GM18867 (cell line): ENCODE results near the gene ESF1.
"Not testable (repeated sequence)": the region's sequence is repeated elsewhere in the genome, so short reads cannot be mapped to it uniquely, and the experiment has no call there.

Experiments used
- ATAC-seq: cut with Tn5 transposase; IDR thresholded peaks from one replicate; pipeline ENCODE4 v1.9.1; 2021; ENCODE audit warnings: mild to moderate bottlenecking, moderate library complexity; ENCODE audit not compliant: unreplicated experiment

ESF1 gene

DNA sequence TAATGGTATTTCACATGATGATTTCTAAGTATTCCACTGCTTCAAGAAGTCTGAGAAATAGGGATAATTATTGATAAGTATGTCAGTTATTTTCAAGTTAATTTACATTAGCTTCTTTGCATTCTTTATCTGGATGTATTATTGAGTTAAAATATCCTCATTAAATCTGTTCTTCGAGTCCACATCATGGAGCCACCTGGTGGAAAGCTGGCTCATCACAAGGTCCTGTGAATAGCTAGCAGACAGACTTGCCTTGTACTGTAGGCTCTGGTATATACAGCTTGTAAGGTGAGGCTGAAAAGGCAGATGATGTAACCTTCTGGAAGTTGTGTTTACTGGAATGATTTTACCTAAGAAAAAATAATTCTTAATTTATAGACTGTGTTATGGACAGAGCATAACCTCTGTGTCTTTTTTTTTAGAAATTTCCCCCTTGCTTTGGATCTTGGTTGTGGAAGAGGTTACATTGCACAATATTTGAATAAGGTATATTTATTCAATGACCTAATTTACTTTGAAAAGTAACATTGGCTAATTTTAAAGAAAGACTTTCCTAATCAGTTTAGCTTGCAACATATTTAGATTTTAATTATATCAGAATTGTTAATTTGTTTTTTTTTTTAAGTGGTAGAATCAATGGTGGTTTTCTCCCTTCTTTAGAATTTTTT is 3.6 kb upstream of the ESF1 start:
- ATAC-seq, result peak; percentile 38

DNA sequence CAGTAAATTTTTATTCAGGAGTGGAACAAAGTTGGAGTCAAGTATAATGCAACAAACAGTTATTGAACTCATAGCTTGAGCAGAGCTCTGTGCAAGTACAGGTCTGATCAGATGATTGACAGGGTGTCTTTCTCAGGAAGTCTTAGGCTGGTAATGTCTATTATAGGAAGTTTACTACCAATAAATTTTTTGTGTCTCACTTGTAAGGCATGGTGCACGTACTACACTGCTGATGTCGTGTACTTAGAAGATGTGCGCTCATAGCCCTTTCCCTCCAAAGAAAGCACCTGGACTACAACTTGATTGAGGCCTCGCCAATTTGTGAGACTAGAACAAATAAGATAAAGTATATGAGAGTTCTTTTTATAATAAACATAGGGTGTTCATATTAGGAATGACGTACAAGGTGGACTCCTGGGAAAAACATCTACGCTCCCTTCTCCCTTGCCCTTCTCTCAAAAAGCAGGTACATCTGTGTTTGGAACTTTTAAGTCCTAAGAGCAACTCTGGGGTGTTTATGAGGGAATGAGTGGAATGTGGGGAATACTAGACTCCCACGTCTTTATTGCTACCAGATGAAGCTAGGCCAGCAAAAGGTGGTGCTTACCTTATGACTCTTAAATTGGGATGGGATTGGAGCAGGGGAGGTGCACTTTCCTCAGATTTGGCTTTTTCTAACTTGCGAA is 1.6 kb upstream of the ESF1 start:
- ATAC-seq, result no peak

DNA sequence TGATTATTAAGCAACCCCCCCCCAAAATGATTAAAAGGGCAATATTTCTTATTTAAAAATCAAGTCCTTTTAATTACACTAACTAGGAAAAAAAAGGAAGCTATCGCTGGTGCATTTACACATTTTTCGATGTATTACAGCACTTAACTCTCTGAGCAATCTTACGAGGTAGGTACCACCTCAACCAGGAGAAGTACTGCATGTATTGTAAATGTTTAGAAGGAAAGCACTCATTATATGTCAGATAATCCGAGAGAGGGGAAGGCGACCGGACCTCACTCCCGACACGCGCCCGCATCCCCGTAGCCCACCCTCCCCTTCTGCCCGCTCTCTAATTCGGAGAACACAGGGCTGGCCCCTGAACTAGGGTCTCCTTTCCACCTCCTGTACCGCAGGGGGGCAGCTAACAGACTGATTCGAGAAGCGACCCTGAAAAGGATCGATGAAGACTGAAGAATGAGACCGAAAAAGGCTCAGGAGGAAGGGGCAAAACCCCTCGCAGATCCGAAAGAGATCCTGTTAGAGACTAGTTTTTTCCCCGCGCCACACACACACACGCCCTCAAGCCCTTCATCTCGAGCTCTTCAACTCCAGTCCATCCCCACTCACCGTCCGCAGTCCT is 337 bp downstream of the ESF1 start:
- ATAC-seq, result peak; percentile 7

DNA sequence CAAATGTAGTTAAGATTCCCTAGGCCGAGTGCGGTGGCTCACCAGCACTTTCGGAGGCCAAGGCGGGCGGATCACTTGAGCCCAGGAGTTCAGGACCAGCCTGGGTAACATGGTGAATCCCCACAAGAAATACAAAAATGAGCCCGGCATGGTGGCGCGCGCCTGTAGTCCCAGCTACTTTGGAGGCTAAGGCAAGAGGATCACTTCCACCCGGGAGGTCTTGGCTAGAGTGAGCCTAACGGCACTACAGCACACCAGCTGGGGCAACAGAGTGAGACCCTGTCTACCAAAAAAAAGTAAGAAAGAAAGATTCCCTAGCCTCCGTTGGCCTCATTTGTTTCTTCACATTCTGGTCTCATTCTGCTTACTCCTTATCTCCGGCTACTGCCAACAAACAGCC is 1.2 kb downstream of the ESF1 start:
- no peak for ATAC-seq

DNA sequence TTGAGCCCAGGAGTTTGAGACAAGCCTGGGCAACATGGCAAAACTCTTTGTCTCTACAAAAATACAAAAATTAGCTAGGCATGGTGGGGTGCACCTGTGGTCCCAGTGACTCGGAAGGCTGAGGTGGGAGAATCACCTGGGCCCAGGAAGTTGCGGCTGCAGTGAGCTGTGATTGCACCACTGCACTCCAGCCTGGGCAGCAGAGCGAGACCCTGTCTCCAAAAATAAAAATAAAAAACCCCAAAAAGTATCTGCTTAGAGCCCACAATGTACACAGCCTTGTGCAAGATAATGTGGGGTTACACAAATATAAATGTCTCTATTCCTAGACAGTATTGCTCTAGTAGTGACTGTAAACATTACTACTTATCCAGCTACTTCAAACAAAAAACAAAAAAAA is 5.9 kb downstream of the ESF1 start:
- ATAC-seq, result no peak

DNA sequence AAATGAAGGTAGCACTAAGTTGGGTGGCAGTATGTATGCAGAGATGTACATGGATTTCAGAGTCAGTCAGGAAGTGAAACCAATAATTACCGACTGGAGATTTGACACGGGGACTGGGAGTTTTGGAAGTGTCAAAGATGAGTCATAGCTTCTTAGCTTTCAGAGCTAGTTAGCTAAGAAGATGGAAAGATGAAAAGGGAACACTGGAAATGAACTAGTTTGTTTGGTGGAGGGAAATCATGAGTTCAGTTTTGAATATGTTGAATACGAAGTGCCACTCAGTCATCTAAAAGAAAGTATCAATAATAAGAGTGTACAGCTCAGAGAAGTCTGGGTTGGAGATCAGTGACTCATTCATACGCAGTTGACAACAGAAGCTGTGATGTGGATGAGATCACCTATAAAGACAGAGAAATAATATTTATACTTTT is 7.5 kb downstream of the ESF1 start:
- no peak for ATAC-seq

DNA sequence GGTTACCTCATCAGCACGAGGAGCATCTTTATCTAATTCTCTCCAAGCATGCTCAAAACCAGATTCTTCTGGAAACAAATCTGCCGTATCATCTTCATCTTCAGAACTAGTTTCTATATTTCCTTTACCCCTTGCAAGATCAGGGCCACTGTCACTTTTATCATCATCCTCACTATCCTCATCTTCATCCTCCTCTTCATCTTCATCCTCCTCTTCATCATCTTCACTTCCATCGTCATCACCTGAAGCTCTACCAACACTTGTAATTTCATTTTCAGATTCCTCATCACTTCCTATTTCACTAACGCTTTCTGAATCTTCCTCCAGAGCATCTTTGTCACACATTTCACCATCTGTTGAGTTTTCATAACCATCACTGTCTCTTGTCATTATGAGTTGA is 8.9 kb downstream of the ESF1 start:
- no peak for ATAC-seq

DNA sequence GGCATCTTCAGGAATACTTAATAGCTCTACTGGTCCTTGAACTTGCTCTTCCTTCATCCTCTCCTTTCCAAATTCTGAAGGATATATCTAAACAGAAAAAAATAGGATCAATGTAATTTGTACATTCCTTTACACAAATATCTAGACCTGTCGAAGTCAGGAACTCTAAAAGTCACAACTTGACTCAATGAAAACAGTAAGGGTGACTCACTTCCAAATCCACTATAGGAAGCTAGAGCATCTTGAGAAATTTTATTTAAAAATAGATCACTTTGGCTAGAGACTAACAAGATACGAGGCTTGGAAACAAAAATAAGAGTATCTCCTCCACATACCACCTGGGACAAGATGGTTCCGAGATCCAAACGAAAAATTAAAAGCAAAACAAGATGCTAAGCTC is 12.2 kb downstream of the ESF1 start:
- ATAC-seq, result no peak

DNA sequence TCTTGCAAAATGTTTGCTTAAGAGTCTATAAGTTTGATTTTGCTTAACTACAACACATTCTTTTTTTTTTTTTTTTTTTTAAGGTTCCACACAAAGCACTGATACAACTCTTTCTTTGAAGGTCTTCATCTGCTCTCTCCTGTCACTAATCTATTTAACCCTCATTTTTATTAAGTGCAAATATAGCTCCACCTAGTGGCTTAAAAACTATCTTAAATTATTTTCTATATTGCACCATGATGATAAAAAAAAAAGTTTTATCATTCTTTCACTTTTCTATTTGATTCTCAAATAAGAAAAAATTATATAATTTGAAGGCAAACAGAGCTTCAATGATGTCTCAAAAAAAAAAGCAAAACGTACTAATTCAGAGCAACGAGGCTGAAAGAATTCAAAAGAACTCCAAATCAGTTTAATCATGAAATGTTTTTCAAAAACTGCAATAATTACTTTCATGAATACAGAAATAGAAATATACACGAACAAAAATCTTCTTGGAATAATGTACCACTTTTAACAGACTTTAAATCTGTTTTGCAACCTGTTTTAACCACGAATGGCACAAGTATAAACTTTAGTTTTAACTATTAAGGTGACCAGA is 12.8 kb downstream of the ESF1 start:
- ATAC-seq, result no peak

DNA sequence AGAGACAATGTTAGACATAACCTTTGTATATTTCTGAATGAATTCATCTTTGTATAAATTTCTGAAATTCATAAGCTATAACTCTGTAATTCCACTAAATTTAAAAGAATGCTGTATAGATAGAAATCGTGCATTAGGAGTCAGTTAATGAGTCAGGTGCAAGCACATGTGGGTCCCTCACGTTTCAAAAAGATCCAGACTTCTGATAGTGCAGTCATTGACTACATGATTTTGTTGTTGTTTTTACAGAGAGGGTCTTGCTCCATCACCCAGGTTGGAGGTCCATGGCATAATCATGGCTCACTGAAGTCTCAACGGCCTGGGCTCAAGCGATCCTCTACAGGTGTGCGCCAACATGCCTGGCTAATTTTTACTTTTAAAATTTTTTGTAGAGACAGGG is 14.6 kb downstream of the ESF1 start:
- no peak for ATAC-seq

DNA sequence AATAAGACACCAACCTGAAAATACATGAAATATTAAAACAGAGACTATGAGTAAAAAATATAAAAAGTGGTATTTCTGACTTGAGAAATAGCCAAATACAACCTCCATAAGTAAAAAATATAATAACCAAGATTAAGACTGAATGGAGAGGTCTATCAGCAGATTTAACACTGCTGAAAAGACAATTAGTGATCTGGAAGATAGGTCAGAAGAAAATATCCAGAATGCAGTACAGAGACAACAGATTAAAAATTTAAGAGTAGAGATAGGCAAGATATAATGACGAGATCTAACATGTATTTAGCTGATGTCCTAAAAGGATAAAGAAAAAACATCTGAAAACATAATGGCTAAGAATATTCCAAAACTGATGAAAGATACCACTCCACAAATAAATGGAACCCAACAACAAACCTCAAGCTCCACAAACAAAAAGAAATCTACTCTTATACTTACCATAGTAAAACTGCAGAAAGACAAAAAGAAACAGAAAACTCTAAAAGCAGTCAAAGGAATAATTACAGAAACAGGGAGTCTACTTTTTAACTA is 18.8 kb downstream of the ESF1 start:
- no peak for ATAC-seq

DNA sequence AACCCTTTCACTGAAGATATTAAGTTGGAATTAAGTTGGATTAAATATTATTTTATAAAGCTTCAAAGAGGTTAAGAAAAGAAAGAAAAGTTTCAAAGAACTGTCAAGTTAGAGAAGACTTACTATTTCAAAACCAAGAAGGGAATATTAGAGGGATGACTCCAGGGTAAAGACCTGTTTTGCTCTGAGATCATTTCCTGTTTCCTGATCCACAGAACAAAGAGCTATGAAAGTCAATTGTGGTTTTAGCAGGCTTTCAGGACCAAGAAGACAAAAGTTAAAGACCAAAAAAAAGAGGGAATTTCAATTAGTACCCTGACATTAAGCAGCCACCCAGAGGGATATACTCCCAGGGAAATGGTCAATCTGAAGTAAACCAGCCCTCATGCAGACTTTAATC is 19.4 kb downstream of the ESF1 start:
- ATAC-seq, result no peak

DNA sequence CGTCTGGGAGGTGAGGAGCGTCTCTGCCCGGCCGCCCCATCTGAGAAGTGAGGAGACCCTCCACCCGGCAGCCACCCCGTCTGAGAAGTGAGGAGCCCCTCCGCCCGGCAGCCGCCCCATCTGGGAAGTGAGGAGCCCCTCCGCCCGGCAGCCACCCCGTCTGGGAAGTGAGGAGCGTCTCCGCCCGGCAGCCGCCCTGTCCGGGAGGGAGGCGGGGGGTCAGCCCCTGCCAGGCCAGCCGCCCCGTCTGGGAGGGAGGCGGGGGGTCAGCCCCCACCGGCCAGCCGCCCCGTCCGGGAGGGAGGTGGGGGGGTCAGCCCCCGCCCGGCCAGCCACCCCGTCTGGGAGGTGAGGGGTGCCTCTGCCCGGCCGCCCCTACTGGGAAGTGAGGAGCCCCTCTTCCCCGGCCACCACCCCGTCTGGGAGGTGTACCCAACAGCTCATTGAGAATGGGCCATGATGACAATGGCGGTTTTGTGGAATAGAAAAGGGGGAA is 24.2 kb downstream of the ESF1 start:
- not testable (repeated sequence) for ATAC-seq

DNA sequence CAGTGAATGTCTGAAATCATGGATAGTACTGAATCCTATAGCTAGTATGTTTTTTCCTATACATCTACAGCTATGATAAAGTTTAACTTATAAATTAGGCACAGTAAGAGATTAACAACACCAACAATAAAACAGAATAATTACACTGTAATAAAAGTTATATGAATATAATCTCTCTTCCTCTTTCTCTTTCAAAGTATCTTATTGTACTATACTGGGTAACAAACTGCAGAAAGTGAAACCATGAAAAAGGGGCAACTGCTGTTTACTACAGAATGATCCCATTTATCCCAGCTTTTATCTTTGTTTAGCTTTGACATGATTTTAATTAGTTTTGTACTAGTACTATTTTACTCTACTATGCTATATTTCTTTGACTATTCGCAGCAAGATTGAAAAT is 25.8 kb downstream of the ESF1 start:
- no peak for ATAC-seq

DNA sequence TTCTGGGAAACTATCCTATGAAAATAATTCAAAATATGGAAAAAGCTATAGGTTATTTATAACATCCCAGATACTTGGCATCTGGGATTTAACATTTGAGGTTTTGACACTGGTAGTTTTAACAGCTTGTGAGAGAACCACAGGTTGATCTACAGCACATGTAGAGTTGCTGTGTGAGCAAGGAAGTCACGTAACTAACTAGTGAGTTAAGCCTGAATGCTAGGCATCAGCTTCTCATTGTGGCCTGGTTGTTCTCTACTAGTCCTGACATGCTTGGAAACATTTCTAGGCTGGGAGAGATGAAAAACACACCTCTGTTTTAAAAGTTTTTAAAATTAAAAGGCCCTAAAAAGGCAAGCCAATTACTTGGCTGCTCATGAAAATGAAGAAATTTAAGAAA is 28.2 kb downstream of the ESF1 start:
- ATAC-seq, result no peak

DNA sequence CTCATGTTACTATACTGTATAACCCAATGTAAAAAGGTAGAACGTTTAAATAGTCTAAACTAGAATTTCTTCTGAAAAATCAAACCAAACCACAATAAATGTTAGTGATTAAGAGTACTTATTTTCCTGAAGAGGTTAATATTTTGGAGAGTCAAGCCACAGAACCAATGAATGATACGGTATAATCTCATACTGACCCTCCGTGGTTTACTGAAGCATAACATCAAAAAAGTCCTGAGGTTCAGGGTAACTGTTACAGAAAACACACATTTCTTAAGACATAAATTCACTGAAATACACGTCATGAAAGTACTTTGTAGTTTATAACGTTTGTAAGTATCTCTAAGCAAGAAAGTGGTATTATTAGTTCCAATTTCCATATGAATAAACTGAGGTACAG is 28.9 kb downstream of the ESF1 start:
- no peak for ATAC-seq

DNA sequence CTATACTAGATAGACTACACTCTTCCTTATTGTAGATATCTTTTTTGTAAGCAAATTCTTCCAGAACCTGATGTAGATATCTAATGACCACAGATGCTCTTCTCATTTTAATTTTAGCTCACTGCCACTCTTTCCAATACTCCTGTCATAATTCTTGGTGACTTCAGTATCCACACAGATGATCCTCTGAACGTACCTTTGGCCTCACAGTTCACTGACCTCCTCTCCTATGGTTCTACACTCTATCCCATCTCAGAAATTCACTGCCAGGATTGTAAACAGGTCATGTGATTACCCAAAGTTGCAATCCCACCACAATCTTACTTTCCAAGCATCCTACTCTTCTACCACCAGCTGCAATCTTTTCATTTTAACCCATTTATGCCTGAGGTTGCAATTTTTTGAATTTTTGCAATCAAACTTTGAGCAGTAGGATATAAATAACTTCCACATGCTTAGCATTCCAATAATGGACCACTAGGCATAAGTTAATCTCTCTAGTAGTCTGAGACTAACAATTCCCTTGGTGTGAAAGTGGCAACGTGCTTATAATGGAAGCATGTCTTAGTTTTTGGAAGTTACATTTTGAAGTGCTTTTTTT is 31.2 kb downstream of the ESF1 start:
- ATAC-seq, result no peak

DNA sequence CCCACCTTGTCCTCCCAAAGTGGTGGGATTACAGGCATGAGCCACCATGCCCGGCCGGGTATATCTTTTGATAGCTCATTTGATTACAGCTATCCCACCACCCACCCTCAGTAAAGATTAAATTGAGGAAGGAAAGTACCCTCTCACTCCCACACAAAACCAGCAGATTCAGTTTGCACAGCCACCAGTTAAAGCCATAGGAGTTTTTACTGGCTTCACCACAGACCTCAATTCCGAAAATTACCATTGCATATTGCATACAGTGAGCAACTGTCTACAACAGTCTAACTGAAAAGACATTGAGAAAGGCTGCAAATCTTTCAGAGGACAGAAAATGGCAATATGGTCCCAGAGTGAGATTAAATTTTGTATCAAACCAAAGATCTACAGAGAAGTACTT is 34.9 kb downstream of the ESF1 start:
- ATAC-seq, result no peak

DNA sequence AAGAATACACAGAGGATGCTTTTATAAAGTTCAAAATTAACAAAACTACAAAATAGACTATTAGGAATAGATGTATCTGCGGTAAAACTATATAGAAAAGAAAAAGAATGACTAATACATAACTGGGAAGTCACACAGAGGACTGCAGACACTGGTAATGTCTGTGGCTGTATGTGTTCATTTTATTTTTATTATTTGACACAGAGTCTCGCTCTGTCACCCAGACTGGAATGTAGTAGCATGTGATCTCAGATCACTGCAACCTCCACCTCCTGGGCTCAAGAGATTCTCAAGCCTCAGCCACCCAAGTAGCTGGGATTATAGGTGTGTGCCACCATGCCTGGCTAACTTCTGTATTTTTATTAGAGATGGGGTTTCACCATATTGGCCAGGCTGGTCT is 38.9 kb downstream of the ESF1 start:
- ATAC-seq, result no peak

DNA sequence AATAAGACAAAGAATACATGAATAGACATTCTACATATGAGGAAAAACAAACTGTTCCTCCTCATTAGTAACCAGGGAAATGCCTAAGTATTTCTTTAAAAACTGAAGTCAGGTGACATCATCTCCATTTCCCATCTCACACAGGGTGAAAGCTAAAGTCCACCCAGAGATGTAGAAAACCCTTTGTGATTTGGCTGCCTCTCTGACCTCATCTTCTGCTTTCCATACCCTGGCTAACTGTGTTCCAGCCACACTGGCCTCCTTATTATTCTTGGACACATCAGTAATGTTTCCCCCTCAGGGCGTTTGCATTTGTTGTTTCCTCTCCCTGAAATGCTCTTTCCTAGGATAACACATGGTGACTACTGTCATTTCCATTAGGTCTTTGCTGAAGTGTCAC is 40.4 kb downstream of the ESF1 start:
- no peak for ATAC-seq

DNA sequence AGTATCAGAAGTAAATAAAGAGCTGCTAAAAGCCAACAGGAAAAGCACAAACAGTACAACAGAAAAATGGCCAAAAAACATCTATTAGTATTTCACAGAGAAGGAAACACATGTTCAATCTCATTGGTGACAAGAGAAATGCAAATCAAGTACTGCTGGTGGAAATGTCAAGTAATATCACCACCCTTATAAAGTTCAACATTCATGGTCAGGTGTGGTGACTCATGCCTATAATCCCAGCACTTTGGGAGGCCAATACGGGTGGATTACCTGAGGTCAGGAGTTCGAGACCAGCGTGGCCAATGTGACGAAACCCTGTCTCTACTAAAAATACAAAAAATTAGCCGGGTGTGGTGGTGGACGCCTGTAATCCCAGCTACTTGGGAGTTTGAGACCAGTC is 42.8 kb downstream of the ESF1 start:
- no peak for ATAC-seq
